ENCODE measurements around the gene SETD3. TPM values are rescaled to one million over a fixed set of nuclear protein-coding genes. Genes with fewer than 3 reads are reported as not detected.

Gene SETD3
- total and polyA plus RNA-seq, 2 of the 8 experiments (the other 6 are each of a cell fraction or from before 2014, with no cell fraction given), result 24.0 to 64.0 TPM

DNA sequence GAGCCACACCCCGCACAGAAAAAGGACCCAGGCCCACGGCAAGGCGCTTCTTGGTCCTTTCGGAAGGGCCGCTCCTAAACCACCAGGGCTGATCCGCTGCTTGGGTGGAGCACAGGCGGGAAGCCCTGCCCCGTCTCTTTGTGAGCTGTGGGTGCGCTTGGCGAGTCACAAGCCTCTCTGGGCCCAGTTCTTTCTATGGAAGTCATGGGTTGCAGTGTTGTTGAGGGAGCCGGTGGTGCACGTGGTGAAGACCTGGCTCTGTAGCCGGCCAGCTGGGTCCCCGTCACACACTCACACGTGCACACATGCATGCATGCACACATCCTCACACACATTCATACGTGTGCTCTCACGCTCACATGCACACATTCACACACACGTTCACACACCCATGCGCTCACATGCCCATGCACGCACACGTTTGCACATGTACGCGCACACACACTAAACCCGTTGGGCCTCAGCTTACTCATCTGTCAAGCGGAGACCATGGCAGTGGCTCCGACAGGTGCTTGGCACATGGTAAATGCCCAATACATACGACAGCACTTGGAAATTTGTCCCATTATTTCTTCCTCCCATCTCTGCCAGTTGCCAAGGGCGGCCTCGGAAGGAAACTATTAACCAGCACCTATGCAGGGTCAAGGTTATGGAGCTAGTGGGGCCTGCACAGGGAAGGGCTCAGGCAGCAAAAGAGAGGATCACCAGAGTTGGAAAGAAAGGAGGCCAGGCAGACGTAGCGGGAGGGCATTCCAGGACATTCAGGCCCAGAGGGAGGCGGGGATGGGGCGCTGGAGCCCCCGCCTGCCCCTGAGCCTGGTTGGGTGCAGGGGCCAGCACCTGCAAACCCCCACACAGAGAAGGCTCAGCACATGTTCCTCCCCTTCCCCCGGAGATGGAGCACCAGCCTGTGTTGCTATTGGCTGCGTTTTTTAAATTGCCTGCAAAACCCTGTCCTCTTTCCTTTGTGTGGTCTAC lies 96.9 kb downstream of the SETD3 start:
- no peak overlapping the region for H2BK120ac ChIP-seq (replicated peaks; ENCODE audit: low read depth, low read length)
- H3K23me2 ChIP-seq (ENCODE audit: low read depth, low read length), result no peaks in the 10 kb centered on the region
- no peak overlapping the region for H3K14ac ChIP-seq (ENCODE audit: insufficient read length)
- H4K8ac ChIP-seq (ENCODE audit: extremely low read depth, insufficient read depth, low read length), result peak overlapping the region; percentile 31; the same call in 1 of the 2 replicates
- no peaks in the 10 kb centered on the region for H3K36me3 ChIP-seq (ENCODE audit: control insufficient read depth in 2 of 4, insufficient read depth in 4 of 4, low read length in 3 of 4)
- H3K4me3 ChIP-seq (ENCODE audit: extremely low read depth in 1 of 4, insufficient read depth in 2 of 4, low read depth in 3 of 4, low read length in 4 of 4), result no peak overlapping the region
- H2AFZ ChIP-seq (ENCODE audit: low read length), result peak overlapping the region; percentile 49; the same call in 1 of the 2 replicates
- H2BK12ac ChIP-seq (ENCODE audit: low read depth, low read length), result peak overlapping the region; percentile 99
- peaks cover 0 to 17% (median 5%) of the 10 kb centered on the region in 4 experiments; a peak in 6 of 7 replicates for H3K4me1 ChIP-seq (replicated peaks in 1 of 4; ENCODE audit: control insufficient read depth in 3 of 4, insufficient read depth in 4 of 4, low read length in 3 of 4)
- H3K18ac ChIP-seq (ENCODE audit: extremely low read depth, low read length), result peak overlapping the region; percentile 15; the same call in 1 of the 2 replicates
- no peaks in the 10 kb centered on the region for H3K27me3 ChIP-seq (replicated peaks in 1 of 4; ENCODE audit: control insufficient read depth in 3 of 4, extremely low read depth in 1 of 4, insufficient read depth in 3 of 4, low read length in 3 of 4)
- H3K9ac ChIP-seq (replicated peaks in 1 of 4; ENCODE audit: extremely low read depth in 1 of 4, low read depth in 3 of 4, low read length in 3 of 4), result no peak overlapping the region
- no peaks in the 10 kb centered on the region for H3K79me2 ChIP-seq (ENCODE audit: control insufficient read depth in 1 of 2, insufficient read depth in 2 of 2, low read length in 2 of 2)
- H4K5ac ChIP-seq (ENCODE audit: insufficient read length, low read depth, low read length), result no peak overlapping the region
- no peak overlapping the region for H3K27ac ChIP-seq (ENCODE audit: low read depth, low read length)
- H3K23ac ChIP-seq (ENCODE audit: insufficient read length), result no peak overlapping the region
- H2BK5ac ChIP-seq (ENCODE audit: low read depth, low read length), result peak overlapping the region; percentile 40; the same call in 1 of the 2 replicates
- no peaks in the 10 kb centered on the region for H3K79me1 ChIP-seq (ENCODE audit: low read depth, low read length)
- H3K4ac ChIP-seq (replicated peaks; ENCODE audit: insufficient read length, low read depth, low read length), result peak overlapping the region; percentile 94
- H2BK15ac ChIP-seq (ENCODE audit: low read length), result peak overlapping the region; percentile 98
- H3K4me2 ChIP-seq (ENCODE audit: insufficient read depth in 1 of 2, low read depth in 2 of 2, low read length in 2 of 2), result no peak overlapping the region
- no peaks in the 10 kb centered on the region; a peak in 1 of 4 replicates for H3K9me3 ChIP-seq (ENCODE audit: insufficient read depth in 2 of 2, low read depth in 1 of 2, low read length in 1 of 2)
- peak overlapping the region; percentile 56 for H4K91ac ChIP-seq (replicated peaks; ENCODE audit: insufficient read length, low read length)
- CTCF ChIA-PET (ENCODE audit: partially characterized antibody), result interaction anchor here (0.9 to 19.9 kb wide), 5 partner anchors 9 to 117 kb away, joined by 3 to 447 read pairs (median 5); no protein-coding TSS in a partner anchor
- WGBS, 2 experiments (ENCODE audit: extremely low coverage in 1 of 2, insufficient coverage in 1 of 2, insufficient read length in 1 of 2, insufficient replicate concordance in 2 of 2, low coverage in 1 of 2, low lambda C conversion rate in 2 of 2, missing lambda C conversion rate in 1 of 2), result 82% methylated on average over 36 of the region's 36 CpGs; no CpG with 5 or more reads in 1 of the 2 experiments
- POLR2A ChIA-PET (ENCODE audit: partially characterized antibody), result interaction anchor here (0.9 kb wide), 1 partner anchor 97 kb away, joined by 3 read pairs; the partner anchor contains the start of genes CCNK and SETD3
- peak overlapping the region; percentile 86 for H2AK5ac ChIP-seq (ENCODE audit: low read depth, low read length)
- FAIRE-seq, result no peak
- DNase-seq (ENCODE audit: low read depth in 1 of 2, low spot score in 2 of 2), result no peak
- no peak for TF ChIP-seq HDAC6 (IDR thresholded peaks at IDR 0.05; ENCODE audit: low read depth, low read length)
- TF ChIP-seq MAX (IDR thresholded peaks at IDR 0.05), result peak; percentile 8; the same call in 1 of the 2 replicates
- TF ChIP-seq RNF2 (IDR thresholded peaks at IDR 0.05; ENCODE audit: borderline replicate concordance, low read depth, low read length, missing control alignments, poor library complexity, severe bottlenecking), result no peak
- peak; percentile 42; the same call in 1 of the 2 replicates for TF ChIP-seq TEAD4 (IDR thresholded peaks at IDR 0.05; ENCODE audit: low read depth, low read length)
- no peak for TF ChIP-seq BACH1 (IDR thresholded peaks at IDR 0.05; ENCODE audit: low read length)
- no peaks in the 10 kb centered on the region for H4K20me1 ChIP-seq (replicated peaks in 1 of 2; ENCODE audit: control insufficient read depth in 1 of 2, insufficient read depth in 2 of 2, low read length in 2 of 2)
- H2BK20ac ChIP-seq (ENCODE audit: low read length), result peak overlapping the region; percentile 68; the same call in 1 of the 2 replicates
- no peak overlapping the region for H3K56ac ChIP-seq (replicated peaks; ENCODE audit: insufficient read length, low read depth, low read length)

All from H1 (cell line).